Progenitor cell of endocrine pancreas (in vitro differentiated cells): ENCODE measurements around the gene PRKAA2. TPM values are rescaled to one million over a fixed set of nuclear protein-coding genes. Genes with fewer than 3 reads are reported as not detected.

Experiments used
- DNase-seq: peaks from one replicate; pipeline ENCODE4 v3.0.0; 2021; ENCODE audit warnings: low spot score; ENCODE audit not compliant: unreplicated experiment
- H3K27ac Mint-ChIP-seq: 2 replicates; pipeline ENCODE4 v1.8.0; 2021; ENCODE audit warnings: mild to moderate bottlenecking, moderate library complexity, mixed read lengths
- H3K27me3 Mint-ChIP-seq: 2 replicates; pipeline ENCODE4 v1.8.0; 2021; ENCODE audit warnings: mixed read lengths
- H3K36me3 Mint-ChIP-seq: 2 replicates; pipeline ENCODE4 v1.8.0; 2022; ENCODE audit warnings: mixed read lengths; ENCODE audit not compliant: insufficient read depth
- H3K4me1 Mint-ChIP-seq: 2 replicates; pipeline ENCODE4 v1.8.0; 2021; ENCODE audit warnings: low read depth, mixed read lengths
- H3K4me3 Mint-ChIP-seq: 2 replicates; pipeline ENCODE4 v1.8.0; 2021; ENCODE audit warnings: low read depth, mild to moderate bottlenecking, moderate library complexity, mixed read lengths
- H3K9me3 Mint-ChIP-seq: 2 replicates; pipeline ENCODE4 v1.8.0; 2021; ENCODE audit warnings: low read depth, mixed read lengths
- total RNA-seq: library from RNA; stranded (reverse); gene quantifications from 2 replicates; pipeline ENCODE4 v1.2.1, GENCODE V29; 2021
- TF ChIP-seq, protein P1 (sequence below): fragments of 200-600 bp; sonication (generic); IDR thresholded peaks from one replicate; pipeline ENCODE4 v1.5.0; 2021; ENCODE audit warnings: antibody characterized with exemption, mild to moderate bottlenecking; ENCODE audit not compliant: unreplicated experiment

The PRKAA2 gene
- total RNA-seq, 1 donor from 2014 or later: 8.6 TPM

DNA sequence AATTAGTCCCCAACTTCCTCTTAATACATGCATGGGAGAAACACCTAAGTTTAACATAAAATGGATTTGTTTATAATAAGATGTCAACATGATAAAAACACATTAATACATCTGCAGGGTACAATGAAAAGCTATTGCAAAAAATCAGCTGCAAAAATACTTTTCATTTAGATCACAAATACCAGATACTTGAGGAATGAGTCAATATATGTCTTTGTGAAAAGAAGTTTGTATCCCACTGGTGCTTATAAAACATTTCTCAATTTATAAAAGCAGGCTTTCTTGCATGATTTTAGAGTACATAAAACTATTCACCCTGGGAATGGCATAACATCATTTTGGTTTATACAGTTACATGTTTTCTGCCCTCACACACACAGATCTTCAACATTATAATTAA is 18.6 kb upstream of the PRKAA2 start:
- no peak for DNase-seq
- H3K4me3 Mint-ChIP-seq: no peak overlapping the region
- no peaks in the 10 kb centered on the region for H3K4me1 Mint-ChIP-seq
- no peak overlapping the region for H3K27ac Mint-ChIP-seq
- TF ChIP-seq, protein P1, sequence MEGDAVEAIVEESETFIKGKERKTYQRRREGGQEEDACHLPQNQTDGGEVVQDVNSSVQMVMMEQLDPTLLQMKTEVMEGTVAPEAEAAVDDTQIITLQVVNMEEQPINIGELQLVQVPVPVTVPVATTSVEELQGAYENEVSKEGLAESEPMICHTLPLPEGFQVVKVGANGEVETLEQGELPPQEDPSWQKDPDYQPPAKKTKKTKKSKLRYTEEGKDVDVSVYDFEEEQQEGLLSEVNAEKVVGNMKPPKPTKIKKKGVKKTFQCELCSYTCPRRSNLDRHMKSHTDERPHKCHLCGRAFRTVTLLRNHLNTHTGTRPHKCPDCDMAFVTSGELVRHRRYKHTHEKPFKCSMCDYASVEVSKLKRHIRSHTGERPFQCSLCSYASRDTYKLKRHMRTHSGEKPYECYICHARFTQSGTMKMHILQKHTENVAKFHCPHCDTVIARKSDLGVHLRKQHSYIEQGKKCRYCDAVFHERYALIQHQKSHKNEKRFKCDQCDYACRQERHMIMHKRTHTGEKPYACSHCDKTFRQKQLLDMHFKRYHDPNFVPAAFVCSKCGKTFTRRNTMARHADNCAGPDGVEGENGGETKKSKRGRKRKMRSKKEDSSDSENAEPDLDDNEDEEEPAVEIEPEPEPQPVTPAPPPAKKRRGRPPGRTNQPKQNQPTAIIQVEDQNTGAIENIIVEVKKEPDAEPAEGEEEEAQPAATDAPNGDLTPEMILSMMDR: no peak
- H3K27me3 Mint-ChIP-seq: peaks cover 3% of the 10 kb centered on the region
- no peaks in the 10 kb centered on the region for H3K9me3 Mint-ChIP-seq
- H3K36me3 Mint-ChIP-seq: no peaks in the 10 kb centered on the region

DNA sequence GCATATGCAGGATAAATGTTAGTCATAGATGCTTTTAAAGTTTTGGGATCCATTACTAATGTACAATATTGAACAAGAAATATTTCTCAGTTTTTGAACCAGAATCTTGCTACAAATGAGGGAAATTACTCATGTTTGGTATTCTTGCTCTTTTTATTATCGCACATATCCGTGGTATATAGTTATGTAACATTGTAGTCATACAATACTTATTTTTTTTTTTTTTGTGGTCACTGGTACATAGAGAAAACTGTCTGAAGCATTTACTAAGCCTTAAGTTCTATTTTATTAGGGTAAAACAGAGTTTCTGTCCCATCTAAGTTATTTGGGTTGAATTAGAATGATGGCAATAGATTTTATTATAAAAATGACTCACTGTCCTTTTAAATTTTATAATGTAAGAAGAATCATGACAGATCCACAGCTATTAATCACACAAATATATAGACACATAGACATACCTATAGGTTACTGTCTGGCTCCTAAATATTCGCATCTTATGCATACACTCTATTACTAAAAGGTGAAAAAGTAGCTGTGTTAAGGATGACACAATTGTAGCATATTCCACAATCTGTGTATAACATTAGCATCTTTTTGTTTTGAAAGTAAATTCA is 18.0 kb upstream of the PRKAA2 start:
- no peak overlapping the region for H3K27ac Mint-ChIP-seq
- H3K27me3 Mint-ChIP-seq: peaks cover 3% of the 10 kb centered on the region
- no peaks in the 10 kb centered on the region for H3K9me3 Mint-ChIP-seq
- TF ChIP-seq, protein P1: no peak
- H3K36me3 Mint-ChIP-seq: no peaks in the 10 kb centered on the region
- no peak for DNase-seq
- H3K4me1 Mint-ChIP-seq: no peaks in the 10 kb centered on the region
- H3K4me3 Mint-ChIP-seq: no peak overlapping the region

DNA sequence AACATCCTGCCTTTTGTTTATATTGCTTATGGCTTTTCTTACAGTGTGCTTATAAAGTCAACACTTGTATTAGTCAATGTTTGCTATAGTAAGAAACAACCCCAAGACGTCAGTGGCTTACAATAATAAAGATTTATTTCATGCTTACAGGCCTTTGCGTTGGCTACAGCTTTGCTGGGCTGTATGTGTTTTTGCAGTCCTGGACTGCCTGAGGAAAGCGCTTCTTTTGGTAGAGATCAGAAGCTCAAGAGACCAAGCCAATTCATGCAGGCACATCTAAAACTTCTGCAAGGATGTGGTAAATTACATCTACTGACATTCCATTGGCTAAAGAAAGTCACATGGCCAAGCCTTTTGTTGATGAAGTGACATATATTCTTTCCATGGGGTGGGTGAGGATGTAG is 17.5 kb upstream of the PRKAA2 start:
- Mint-ChIP-seq H3K27ac (no peak overlapping the region), H3K36me3 (no peaks in the 10 kb centered on the region), H3K4me3 (no peak overlapping the region), H3K9me3 (no peaks in the 10 kb centered on the region), H3K4me1 (no peaks in the 10 kb centered on the region), H3K27me3 (peaks cover 3% of the 10 kb centered on the region)
- TF ChIP-seq, protein P1: no peak
- DNase-seq: no peak

DNA sequence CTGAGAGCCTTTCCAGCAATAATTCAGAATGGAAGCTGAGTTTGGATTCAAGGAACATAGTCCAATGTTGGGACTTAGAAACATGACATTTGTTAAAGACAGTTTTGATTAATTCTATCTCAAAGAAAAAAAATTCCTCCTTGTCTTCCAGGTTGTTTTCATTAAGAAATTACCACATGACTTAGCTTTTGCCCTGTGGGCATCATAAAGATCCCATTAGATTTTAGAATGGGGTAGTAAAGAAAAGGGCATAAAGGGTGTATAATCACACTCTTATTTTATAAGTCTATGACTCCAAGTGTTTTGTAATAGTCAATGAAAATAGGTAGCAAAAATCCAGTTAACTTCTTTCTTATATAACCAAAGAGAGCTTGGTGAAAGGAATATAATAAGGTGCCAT is 14.3 kb upstream of the PRKAA2 start:
- TF ChIP-seq, protein P1: no peak
- Mint-ChIP-seq H3K27me3 (no peaks in the 10 kb centered on the region), H3K4me3 (no peak overlapping the region), H3K27ac (no peak overlapping the region), H3K9me3 (no peaks in the 10 kb centered on the region), H3K4me1 (no peaks in the 10 kb centered on the region), H3K36me3 (no peaks in the 10 kb centered on the region)
- DNase-seq: no peak

DNA sequence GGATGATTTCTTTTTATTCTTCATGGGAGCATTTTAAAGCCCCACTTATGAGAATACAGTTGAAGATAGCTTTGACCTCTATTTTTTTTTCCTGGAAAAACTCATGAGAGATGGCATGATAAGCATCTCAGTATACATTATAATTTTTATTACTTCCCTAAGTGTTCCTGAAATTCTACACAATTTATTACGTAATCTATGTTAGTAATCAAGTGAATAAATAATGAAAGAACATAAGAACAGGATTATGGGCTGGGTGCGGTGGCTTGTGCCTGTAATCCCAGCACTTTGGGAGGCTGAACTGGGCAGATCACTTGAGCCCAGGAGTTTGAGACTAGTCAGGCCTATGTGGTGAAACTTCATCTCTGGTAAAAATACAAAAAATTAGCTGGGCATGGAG is 13.2 kb upstream of the PRKAA2 start:
- no peaks in the 10 kb centered on the region for H3K27me3 Mint-ChIP-seq
- TF ChIP-seq, protein P1: no peak
- no peaks in the 10 kb centered on the region for H3K4me1 Mint-ChIP-seq
- no peaks in the 10 kb centered on the region for H3K36me3 Mint-ChIP-seq
- no peak overlapping the region for H3K27ac Mint-ChIP-seq
- H3K9me3 Mint-ChIP-seq: no peaks in the 10 kb centered on the region
- DNase-seq: no peak
- H3K4me3 Mint-ChIP-seq: no peak overlapping the region
